Calu3 (cell line): ENCODE results near the gene MISP. TPM values are rescaled to one million over a fixed set of nuclear protein-coding genes. Genes with fewer than 3 reads are reported as not detected.

Experiments
- BruUV-seq: library from RNA; stranded (reverse); fragments of 400-500 nt; replicated peaks from 2 replicates; lab custom pipeline; 2021; lab: Mats Ljungman, UMichigan
- CTCF ChIA-PET: fragments of 300-600 bp; sonication (Branson Sonifier 250); formaldehyde crosslinking; loops from one replicate; lab custom pipeline; 2022; ENCODE audit warnings: antibody characterized with exemption; lab: Charles Lee
- DNase-seq: peaks from one replicate; pipeline ENCODE4 v3.0.0; 2022
- H3K27ac Mint-ChIP-seq: one replicate; pipeline ENCODE4 v1.8.0; 2022; ENCODE audit warnings: mixed read lengths; ENCODE audit not compliant: unreplicated experiment
- H3K27me3 Mint-ChIP-seq: one replicate; pipeline ENCODE4 v1.8.0; 2022; ENCODE audit warnings: mixed read lengths; ENCODE audit not compliant: unreplicated experiment
- H3K36me3 Mint-ChIP-seq: one replicate; pipeline ENCODE4 v1.8.0; 2022; ENCODE audit warnings: mild to moderate bottlenecking, moderate library complexity, mixed read lengths; ENCODE audit not compliant: insufficient read depth, unreplicated experiment
- H3K4me1 Mint-ChIP-seq: one replicate; pipeline ENCODE4 v1.8.0; 2022; ENCODE audit warnings: mild to moderate bottlenecking, low read depth, mixed read lengths; ENCODE audit not compliant: unreplicated experiment
- H3K4me3 Mint-ChIP-seq: one replicate; pipeline ENCODE4 v1.8.0; 2022; ENCODE audit warnings: mild to moderate bottlenecking, low read depth, moderate library complexity, mixed read lengths; ENCODE audit not compliant: unreplicated experiment
- H3K9me3 Mint-ChIP-seq: one replicate; pipeline ENCODE4 v1.8.0; 2022; ENCODE audit warnings: low read depth, mixed read lengths; ENCODE audit not compliant: unreplicated experiment
- intact Hi-C: fragments of 100-400 bp; cut with micrococcal nuclease; formaldehyde crosslinking; loops from one replicate; pipeline ENCODE4 v1.10.0; 2022; ENCODE audit not compliant: unreplicated experiment
- total RNA-seq: library from RNA; stranded (reverse); gene quantifications from 2 replicates; pipeline ENCODE4 v1.2.3, GENCODE V29; 2022
- TF ChIP-seq, protein P1 (sequence below): fragments of 200-600 bp; IDR thresholded peaks from one replicate; pipeline ENCODE4 v1.8.0; 2022; ENCODE audit warnings: antibody characterized with exemption; ENCODE audit not compliant: unreplicated experiment

Gene MISP
- total RNA-seq, 1 experiment from 2014 or later, result 73.9 TPM

- no peaks in the 10 kb centered on the region for H3K4me1 Mint-ChIP-seq
- TF ChIP-seq, protein P1, sequence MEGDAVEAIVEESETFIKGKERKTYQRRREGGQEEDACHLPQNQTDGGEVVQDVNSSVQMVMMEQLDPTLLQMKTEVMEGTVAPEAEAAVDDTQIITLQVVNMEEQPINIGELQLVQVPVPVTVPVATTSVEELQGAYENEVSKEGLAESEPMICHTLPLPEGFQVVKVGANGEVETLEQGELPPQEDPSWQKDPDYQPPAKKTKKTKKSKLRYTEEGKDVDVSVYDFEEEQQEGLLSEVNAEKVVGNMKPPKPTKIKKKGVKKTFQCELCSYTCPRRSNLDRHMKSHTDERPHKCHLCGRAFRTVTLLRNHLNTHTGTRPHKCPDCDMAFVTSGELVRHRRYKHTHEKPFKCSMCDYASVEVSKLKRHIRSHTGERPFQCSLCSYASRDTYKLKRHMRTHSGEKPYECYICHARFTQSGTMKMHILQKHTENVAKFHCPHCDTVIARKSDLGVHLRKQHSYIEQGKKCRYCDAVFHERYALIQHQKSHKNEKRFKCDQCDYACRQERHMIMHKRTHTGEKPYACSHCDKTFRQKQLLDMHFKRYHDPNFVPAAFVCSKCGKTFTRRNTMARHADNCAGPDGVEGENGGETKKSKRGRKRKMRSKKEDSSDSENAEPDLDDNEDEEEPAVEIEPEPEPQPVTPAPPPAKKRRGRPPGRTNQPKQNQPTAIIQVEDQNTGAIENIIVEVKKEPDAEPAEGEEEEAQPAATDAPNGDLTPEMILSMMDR, result no peak
- peaks cover 4% of the 10 kb centered on the region for H3K36me3 Mint-ChIP-seq
- peak; percentile 46 for DNase-seq
- no peak overlapping the region for H3K4me3 Mint-ChIP-seq
- H3K27me3 Mint-ChIP-seq, result no peaks in the 10 kb centered on the region
- H3K9me3 Mint-ChIP-seq, result no peaks in the 10 kb centered on the region
- intact Hi-C loops, result loop anchor here (5.0 kb wide), 1 partner anchor 151 kb away; no protein-coding TSS in a partner anchor
- CTCF ChIA-PET, result no interaction called here
- BruUV-seq, result no TSS peak
- no peak overlapping the region for H3K27ac Mint-ChIP-seq
Observed at GRCh38 chr19:771332-771785, 20.4 kb downstream of the MISP start.

DNA sequence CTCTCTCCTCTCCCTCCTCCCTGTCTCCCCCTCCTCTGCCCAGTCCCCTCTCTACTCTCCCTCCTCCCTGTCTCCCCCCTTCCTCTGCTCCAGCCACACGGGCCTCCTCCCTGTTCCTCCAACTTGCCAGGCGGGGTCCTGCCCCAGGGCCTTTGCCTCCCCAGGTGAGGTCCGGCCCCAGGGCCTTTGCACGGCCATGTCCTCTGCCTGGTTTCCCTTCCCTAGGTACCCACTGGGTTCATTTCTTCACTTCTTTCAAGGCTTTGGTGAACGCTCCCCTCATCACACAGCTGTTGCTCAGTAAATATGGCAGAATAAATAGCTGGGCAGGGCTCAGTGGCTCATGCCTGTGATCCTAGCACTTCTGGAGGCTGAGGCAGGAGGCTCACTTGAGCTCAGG is 21.2 kb downstream of the MISP start:
- no peak overlapping the region for H3K27ac Mint-ChIP-seq
- no peak overlapping the region for H3K4me3 Mint-ChIP-seq
- no peaks in the 10 kb centered on the region for H3K27me3 Mint-ChIP-seq
- H3K4me1 Mint-ChIP-seq, result no peaks in the 10 kb centered on the region
- no peaks in the 10 kb centered on the region for H3K9me3 Mint-ChIP-seq
- CTCF ChIA-PET, result no interaction called here
- H3K36me3 Mint-ChIP-seq, result peaks cover 4% of the 10 kb centered on the region
- DNase-seq, result no peak
- intact Hi-C loops, result loop anchor here (5.0 kb wide), 1 partner anchor 150 kb away; no protein-coding TSS in a partner anchor
- BruUV-seq, result no TSS peak
- TF ChIP-seq, protein P1, result no peak

GRCh38 chr19:772730-773436 is 22.0 kb downstream of the MISP start:
- Mint-ChIP-seq H3K27me3 (no peaks in the 10 kb centered on the region), H3K36me3 (peaks cover 4% of the 10 kb centered on the region), H3K4me1 (no peaks in the 10 kb centered on the region), H3K4me3 (no peak overlapping the region), H3K27ac (no peak overlapping the region), H3K9me3 (no peaks in the 10 kb centered on the region)
- no peak for DNase-seq
- no TSS peak for BruUV-seq
- intact Hi-C loops, result loop anchor here (5.0 kb wide), 1 partner anchor 149 kb away; no protein-coding TSS in a partner anchor
- TF ChIP-seq, protein P1, result no peak
- CTCF ChIA-PET, result no interaction called here

- intact Hi-C loops, result no loop called here
- Mint-ChIP-seq H3K27me3 (no peaks in the 10 kb centered on the region), H3K4me3 (no peak overlapping the region), H3K36me3 (peaks cover 6% of the 10 kb centered on the region), H3K27ac (no peak overlapping the region), H3K4me1 (no peaks in the 10 kb centered on the region), H3K9me3 (no peaks in the 10 kb centered on the region)
- TF ChIP-seq, protein P1, result no peak
- BruUV-seq, result no TSS peak
- CTCF ChIA-PET, result no interaction called here
- no peak for DNase-seq
Observed at GRCh38 chr19:776549-776948, 25.6 kb downstream of the MISP start.
